ENCODE results near the gene SPAG9.

SPAG9 gene

DNA sequence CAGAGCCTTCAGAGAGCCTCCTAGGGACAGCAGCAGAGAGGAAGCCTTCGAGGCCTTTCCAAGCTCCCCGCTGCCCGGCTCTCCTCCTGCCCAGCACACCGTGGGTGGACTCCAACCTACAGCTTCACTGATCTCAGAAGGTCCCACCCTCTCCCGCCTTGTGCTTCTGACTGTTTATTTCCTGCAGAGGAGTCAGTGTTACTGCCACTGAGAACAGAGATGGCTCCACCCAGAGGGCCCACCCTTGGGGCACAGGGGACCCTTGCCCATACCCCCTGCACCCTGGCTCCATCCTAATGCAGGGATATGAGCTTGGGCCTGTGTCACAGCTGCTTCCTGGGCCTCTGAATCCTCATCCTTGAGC is 201.8 kb downstream of the SPAG9 start:
- peak in 1 of 2 donors; percentile 20 for DNase-seq (ENCODE audit: low read depth in 2 of 2)

DNA sequence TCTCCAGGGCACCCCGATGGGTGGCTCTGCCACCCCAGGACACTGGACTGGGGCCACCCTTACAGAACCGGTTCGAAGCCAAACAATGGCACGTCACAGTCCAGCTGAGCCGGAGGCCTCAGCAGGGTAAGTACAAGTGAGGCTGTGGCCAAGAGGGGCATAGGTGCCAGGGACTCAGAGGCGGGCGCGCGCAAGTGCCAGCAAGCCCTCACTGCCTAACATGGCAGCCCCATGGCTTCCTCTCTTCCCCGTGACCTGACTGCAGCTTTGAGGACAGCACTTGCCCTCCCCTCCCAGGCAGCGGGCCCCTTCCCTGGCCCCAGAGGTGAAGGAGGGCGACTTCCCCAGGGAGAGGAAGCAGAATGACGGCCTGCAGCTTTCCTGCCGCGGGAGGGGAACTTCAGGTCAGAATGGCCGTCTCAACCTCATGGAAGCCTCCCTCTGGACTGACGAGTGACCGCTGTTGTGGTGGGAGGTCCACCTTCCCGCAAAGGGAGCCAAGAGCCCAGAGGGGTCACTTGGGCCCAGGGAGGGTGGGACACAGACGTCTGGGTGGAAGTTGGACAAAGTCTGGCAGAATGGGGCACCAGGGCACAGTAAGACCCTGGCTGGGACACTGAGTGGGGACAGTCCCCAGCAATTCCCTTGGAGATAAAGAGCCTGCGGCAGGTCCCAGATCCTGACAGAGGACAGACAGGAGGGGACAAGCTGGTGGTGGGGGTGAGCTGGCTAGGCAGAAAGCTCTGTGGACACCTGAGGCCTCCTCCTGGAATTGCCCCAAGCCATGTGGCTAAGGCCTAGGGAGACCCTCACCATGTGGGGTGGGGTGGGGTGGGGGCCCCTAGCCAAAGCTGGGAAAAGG is 202.4 kb downstream of the SPAG9 start:
- no peak for DNase-seq (ENCODE audit: low read depth in 2 of 2)

DNA sequence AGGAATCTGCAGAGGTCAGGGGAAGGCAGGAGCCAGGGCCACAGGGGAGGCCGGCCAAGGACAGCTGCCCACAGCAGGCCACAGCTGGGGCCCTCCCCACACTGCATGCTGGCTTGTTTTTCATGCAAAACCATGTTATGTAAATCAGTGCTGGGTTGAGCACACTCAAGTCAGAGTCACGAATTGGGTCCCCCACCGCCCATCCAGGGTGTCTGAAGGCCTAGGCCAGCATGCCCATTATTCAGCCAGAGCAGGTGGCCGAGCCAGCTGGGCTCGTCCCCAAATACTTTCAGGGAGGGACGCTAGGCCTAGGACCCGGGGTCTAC is 203.3 kb downstream of the SPAG9 start:
- no peak for DNase-seq (ENCODE audit: low read depth in 2 of 2)

DNA sequence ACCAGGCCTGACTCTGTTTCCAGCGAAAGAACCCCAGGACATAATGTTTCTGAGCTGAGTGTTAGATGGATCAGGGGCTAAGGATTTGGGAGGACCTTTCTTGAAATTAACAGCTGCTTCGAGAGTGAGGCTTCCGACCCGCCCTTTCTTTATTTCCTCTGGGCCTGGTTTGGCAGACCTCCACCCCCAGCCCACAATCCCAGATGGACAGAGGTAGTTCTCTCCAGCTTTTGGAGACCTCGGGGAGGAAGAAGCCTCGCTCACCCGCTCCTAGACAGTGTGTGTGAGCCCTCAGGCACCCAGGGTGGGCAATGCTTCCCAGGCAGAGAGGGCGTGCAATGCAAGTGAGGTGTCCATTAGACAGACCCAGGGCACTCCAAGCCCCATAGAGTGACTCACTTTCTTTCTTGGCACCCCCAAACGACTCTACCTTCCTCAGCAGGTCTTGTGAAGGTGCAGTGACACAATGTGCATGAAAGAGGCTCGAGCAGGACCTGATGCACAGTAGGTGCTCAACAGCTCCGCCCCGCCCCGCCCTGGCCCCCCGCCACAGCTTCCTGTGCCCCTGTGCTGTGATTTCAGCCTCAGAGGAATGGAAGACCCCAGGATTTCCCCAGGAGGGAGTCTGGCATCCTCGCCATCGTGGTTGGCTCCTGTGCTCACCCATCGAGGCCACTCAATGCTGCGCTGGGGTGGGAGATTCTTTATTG is 203.8 kb downstream of the SPAG9 start:
- no peak for DNase-seq (ENCODE audit: low read depth in 2 of 2)

DNA sequence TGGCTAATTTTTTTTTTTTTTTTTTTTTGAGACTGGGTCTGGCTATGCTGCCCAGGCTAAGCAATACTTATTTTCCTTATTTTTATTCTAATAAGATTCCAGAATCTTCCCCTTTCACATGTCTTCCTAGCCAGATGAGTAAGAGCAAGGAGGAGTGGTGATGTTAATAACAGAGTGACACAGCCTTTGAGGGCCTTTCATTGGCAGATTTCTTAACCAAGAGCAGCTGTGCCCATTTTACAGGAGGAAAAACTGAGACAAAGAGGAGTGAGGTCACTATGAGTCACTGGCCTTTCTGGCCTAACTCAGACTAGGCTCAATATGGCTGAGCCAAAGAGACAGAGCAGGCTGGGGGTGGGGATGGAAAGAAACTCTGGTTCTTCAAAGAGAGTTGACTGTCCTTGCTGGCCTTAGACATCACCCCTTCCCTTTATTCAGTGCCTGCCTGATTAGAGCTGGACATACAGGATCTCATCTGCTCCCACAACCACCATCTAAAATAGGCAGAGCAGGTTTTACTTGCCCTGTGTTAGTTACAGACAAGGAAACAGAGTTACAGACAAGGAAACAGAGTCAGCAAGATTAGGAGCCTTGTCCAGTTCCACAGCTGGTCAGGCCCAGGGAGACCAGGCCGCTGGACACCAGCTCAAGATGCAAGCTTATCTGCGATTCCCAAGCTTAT is 204.5 kb downstream of the SPAG9 start:
- peak in 1 of 2 donors; percentile 34 for DNase-seq (ENCODE audit: low read depth in 2 of 2)

DNA sequence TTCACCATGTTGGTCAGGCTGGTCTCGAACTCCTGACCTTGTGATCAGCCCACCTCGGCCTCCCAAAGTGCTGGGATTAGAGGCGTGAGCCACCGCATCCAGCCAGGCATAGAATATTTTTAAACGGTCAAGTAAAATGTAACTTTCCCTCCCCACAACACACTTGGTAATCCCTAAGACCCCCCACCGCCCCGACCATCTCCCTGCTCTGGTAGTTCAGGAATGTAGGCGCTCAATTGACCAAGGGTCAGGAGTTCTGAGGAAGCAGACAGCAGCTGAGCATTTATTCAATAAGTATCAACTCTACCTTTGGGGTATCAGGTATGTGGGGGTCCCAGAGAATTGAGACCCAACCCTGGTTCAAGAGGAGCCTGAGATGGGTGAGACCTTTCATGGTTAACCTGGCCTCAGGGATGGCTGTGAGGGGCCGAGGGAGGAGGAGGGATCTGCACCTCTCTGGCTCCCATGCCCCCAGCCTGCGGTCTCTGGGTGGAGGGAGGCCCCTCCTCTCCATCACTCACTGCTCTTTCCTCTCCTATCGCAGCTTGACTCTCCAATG is 206.1 kb downstream of the SPAG9 start:
- DNase-seq (ENCODE audit: low read depth in 2 of 2) = no peak

DNA sequence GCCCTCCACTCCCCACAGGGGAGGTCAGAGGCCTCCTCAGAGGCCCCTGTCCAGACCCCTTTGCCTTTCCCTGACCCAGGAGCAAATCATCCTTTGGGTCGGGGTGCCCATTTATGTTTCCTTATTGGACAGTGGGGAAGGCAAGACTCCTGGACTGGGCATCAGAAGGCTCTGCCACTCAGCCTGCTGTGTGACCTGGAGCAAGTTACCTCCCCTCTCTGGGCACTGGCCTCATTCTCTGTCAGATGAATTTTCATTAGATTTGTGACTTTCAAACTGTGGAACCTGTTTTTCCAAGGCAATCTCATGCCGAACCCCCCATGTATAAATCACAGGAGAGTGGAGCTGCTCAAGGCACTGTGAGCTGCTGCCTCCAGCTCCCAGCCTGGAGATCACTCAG is 207.5 kb downstream of the SPAG9 start:
- DNase-seq (ENCODE audit: low read depth in 2 of 2) = no peak

Measured in stimulated activated CD4-positive, alpha-beta T cell treated with anti-CD3 and anti-CD28 coated beads, Interleukin-4, amount 100 ng/mL, for 48 hours (primary cell).